Keratinocyte (primary cell): ENCODE results near the gene BAZ2B.

ENCODE experiments used
- CTCF ChIP-seq, 3 experiments: IDR thresholded peaks in 1 of 3; conservative IDR thresholded peaks in 1 of 3; optimal IDR thresholded peaks in 1 of 3; 2 replicates in 2 of 3; 3 replicates in 1 of 3; pipeline versions ENCODE3 to v1.5.1; 2011; ENCODE audit warnings: low read length in 3 of 3, mild to moderate bottlenecking in 3 of 3, moderate library complexity in 2 of 3, control low read depth in 1 of 3, inconsistent platforms in 1 of 3; ENCODE audit not compliant: insufficient read depth in 2 of 3; ENCODE audit errors: extremely low read depth in 1 of 3
- EZH2 ChIP-seq: IDR thresholded peaks from one replicate; pipeline ENCODE4 v1.6.1; 2012; ENCODE audit warnings: inconsistent platforms, mild to moderate bottlenecking, low read length, moderate library complexity

GRCh38 chr2:159411460-159411859 is 204.9 kb downstream of the BAZ2B start:
- no peak for TF ChIP-seq CTCF (optimal IDR thresholded peaks at IDR 0.05 in 1 of 3, IDR thresholded peaks at IDR 0.05 in 1 of 3, conservative IDR thresholded peaks at IDR 0.05 in 1 of 3; ENCODE audit: extremely low read depth in 1 of 3, insufficient read depth in 2 of 3, low read length in 3 of 3)
- TF ChIP-seq EZH2: no peak
